Fibroblast of the conjunctiva (primary cell): Measurements from ENCODE around the gene TLDC2.
"Not testable (repeated sequence)": the region's sequence is repeated elsewhere in the genome, so short reads cannot be mapped to it uniquely, and the experiment has no call there.

Experiments used
- DNase-seq: peaks from one replicate; pipeline ENCODE4 v3.0.0-alpha.2; 2010; ENCODE audit warnings: low read depth

TLDC2 gene

DNA sequence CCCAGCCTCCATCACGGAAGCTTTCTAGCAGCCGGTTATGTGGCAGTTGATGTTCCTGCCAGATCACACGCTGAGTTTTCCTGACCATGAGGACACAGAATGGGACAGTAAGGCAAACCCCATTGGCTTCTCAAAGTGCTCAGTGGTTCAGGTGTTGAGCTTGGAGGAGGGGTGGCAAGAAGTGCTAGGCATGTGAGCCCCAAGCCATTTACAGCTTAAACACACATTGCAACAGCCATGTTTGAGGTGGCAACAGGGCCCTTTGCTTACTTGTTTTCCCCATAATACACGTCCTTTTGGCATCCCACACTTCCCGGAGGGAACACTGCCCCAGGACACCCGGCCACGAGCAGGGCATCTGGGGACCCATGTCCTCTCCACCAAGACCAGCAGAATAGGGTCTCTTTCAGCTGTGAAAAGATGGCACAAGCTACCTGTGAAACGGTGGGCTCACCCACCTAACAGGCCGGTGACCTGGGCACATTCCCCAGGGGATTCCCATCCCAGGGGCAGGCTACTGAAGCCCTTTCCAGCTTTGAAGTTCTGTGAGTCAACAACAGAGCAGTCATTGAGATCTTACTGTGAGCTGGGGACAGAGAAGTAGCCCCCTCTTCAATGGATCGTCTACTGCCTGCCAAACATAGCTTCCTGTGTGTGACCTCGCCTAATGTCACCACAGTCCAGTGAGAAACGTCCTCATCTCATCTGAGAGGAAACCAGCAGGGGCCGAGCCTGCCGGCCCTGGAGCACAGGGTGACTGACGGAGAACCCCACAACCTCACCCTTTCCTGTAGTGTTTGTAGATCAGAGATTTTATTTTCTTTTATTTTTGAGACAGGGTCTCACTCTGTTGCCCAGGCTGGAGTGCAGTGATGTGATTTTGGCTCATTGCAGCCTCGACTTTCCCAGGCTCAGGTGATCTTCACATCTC, 4.0 kb upstream of the TLDC2 start:
- no peak for DNase-seq

DNA sequence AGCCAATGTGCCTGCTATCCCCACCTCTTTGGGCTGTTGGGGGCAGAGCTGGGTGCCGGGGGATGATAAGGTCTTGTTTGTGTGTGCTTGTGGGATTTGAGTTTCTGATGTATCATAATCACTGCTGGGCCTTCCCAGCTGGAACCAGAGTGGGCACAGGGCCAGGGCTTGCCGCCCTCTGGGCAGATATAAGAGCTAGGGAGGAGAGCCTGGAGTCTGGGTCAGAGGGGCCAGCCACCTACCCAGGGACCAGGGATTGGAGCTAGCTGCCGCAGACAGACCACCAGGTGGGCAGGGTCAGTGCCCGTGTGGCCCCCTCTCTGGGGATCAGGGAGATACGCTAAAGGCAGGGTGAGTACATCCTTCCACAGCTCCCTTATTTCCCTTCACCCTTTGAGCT, 3.1 kb upstream of the TLDC2 start:
- DNase-seq, result no peak

DNA sequence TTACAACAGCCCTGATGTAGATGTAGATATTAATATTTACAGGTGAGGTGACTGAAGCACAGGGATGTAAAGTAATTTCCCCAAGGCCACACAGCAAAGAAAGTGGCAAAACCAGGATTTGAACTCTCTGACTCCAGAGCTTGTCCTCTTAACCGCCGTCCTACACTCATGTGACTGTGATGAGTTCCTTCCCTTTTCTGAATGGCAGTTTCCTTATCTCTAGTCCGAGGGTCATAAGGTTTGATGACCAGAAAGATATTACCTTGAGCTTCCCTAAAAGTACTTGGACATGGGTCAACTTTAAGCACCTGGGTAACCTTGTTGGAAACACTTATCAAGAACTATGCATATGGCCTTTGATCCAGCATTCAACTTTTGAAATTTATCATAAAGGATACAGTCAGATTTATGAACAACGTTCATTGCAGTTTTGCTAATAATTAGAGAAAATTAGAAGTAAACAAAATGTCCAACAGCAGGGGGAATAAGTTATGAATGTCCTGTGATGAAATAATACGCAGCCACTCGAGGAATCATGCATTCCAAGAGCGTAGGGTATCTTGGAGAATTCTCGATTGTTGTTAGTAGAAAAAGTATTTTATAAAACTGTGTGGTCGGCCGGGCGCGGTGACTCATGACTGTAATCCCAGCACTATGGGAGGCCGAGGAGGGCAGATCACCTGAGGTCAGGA, 2.3 kb upstream of the TLDC2 start:
- no peak for DNase-seq

DNA sequence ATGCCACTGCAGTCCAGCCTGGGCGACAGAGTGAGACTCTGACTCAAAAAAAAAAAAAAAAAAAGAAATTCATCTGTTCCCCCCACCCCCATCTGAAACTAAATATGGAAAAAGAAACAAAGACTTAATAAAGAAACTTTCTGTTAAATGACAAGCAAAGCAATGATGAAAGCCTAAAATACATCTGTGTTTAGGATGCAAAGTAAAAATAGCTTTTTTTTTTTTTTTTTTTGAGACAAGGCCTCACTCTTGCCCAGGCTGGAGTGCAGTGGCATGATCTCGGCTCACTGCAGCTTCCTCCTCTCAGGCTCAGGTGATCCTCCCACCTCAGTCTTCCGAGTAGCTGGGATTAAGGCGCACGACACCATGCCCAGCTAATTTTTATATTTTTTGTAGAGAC, 845 bp upstream of the TLDC2 start:
- DNase-seq, result not testable (repeated sequence)

DNA sequence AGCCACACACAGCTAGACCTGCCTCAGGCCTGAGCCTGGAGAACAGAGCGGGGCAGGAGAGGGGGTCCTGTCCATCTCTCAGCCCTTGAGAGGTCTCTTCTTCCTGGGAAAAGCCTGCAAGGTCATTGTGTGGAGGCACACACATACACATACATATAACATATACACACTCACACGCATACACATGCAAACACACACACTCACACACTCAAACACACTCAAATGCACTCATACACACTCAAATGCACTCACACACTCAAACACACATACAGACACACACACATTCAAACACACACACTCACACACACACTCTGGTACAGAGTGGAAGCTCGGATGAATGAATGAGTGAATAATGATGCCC, 515 bp downstream of the TLDC2 start:
- DNase-seq, result no peak

DNA sequence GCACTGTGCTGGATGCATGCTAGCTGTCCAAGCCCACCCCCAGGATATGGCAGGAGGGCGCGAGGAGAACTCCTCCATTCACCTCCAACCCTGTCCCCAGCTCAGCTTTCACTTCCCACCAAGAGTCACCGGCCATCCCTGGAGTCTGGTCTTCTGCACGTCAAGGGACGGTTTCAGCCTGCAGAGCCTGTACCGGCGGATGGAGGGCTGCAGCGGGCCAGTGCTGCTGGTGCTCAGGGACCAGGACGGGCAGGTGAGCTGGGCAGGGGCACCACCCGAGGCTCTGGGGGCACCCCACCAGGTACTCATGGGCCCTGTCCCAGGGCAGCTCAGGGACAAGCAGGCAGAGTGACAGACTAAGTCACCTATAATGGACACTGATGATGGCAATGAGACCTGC, 3.0 kb downstream of the TLDC2 start:
- DNase-seq, result no peak

DNA sequence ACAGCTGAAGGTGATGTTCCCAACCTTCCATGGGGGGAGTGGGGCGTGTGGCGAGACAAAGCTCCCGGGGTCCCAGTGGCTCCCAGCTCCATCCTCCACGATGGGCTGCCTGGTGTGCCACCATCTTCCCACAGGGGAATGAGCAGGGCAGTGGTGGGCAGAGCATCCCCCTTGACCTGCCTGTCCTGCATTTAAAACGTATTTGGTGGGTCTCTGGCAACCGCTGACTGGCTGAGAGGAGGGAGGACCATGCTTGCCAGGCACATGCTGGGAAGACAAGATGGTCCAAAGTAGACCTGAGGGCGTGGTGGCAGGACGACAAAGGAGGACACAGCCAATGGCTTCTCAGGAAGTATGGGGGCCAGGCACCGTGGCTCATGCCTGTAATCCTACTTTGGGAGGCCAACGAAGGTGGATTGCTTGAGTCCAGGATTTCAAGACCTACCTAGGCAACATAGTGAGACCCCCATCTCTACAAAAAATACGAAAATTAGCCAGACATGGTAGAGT, 4.9 kb downstream of the TLDC2 start:
- no peak for DNase-seq

DNA sequence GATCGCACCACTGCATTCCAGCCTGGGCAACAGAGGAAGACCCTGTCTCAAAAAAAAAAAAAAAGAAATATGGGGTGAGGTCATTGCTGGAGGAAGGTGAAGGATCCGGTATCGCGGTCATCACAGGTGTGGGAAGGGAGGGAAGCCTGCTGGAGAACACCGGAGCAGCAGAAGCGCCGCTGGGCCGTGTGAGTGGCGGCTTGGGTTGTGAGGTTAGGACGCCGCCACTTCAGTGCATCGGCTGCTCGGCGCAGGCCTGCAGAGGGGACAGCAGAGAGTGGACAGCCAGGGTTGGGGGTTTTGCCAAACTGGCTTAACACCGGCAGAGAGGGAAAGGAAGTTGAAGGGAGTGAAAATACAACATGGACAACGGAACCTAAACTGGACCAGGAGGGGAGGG, 5.4 kb downstream of the TLDC2 start:
- DNase-seq, result no peak

DNA sequence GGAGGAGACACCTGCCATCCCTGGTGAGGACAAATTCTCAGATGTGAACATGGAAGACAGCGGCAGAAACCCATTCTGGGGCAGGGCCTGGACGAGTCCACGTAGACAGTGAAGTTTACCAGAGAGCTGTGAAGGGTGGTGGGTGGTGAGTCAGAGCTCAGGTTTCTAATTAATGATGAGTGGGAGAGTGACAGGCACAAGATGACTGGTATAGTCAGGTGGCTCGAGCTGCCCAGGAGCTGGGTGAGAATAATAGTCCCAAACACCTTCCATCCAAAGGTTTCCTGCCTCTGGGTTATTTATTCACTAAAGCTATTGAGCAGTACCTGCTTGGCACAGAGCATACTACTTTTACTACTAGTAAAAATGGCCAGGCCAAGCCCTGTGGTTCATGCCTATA, 6.0 kb downstream of the TLDC2 start:
- DNase-seq, result no peak

DNA sequence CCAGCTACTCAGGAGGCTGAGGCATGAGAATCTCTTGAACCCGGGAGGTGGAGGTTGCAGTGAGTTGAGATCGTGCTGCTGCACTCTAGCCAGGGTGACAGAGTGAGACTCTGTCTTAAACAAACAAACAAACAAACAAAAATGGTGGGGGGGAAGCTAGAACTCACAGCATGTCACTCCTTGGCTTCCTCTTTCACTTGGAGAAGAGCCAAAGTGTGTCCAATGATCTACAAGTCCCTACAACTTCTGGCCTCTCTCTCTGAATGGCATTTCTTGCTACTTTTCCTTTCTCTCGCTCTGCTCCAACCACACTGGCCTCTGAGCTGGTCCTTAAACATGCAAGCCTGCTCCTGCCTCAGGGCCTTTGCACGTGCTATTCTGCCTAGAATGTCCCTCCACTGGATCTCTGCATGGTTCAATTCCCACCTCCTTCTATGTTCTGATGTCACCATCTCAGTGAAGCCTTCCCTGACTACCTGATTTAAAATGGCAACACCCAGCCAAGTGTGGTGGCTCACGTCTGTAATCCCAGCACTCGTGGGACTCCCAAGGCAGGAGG, 8.1 kb downstream of the TLDC2 start:
- no peak for DNase-seq

DNA sequence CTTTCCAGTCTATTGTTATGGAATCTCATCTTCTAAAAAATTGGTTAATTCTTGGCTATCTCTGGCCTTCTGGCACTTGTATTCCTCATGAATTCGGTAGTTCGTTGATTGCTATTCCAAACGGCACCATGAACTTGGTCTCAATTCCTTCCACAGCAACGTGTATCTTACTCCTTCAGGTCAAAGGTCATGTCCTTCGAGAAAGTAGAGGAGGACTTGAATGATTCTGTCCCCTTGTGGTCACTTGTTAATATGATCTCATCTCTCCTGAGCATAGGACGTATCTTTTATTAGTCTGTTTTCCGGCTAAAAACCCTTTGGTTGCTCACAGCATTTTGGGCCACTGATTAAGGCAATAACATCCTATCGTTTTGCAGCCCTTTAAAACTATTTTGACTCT, 9.4 kb downstream of the TLDC2 start:
- no peak for DNase-seq

DNA sequence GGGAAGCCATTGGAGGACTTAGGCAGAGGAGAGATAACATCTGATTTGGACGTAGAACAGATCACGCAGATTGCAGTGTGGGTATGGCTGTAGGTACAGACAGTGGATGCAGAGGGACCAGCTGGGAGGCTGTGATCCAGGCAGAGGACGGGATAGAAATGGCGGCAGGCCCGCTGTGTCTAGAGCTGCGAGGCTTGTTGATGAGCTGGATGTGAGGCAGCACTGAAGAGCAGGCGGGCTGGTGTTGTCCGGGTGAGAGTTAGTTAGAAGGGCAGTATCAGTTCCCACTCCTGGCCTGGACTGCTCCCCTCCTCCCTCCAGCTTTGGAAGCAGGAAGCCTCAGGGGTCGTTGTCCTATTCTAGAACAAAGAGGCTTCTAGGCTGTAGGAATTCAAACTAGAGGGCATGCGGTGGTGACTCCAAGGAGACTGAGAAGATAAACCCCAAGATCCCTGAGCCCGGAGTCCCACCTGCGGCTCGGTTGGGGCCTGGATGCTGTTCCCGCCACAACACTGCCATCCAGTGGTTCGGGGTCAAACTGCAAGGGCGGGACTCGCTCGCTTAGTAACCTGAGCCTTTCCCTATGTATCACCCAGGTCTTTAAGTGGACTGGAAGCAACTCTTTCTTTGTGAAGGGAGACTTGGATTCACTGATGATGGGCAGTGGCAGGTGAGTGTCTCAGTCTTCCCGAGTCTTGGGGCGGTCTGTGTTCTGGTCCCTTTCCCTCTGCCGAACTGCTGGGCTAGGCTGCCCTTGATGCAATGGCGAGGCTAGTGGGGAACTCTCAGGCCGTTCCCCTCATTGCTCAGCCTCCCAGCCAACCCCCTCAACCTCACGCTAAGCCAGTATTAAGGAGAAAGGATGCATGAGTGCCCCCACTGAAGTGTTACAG, 11.2 kb downstream of the TLDC2 start:
- peak; percentile 66 for DNase-seq

DNA sequence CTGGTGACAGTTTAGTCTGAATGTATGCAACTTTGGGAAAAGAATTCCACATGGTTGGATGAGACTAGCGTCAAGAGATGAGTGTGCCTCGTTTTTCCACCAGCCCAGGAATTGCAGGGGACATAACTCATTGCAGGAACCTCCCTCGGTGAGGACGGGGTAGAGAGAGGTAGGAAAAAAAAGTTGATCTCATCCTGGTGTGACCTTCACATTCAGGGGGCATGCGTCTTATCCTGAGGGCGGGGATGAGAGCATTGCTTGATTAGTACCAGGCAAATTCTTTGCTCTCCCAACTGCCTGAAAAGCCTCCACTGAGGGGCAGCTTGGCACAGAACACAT, 11.8 kb downstream of the TLDC2 start:
- no peak for DNase-seq

DNA sequence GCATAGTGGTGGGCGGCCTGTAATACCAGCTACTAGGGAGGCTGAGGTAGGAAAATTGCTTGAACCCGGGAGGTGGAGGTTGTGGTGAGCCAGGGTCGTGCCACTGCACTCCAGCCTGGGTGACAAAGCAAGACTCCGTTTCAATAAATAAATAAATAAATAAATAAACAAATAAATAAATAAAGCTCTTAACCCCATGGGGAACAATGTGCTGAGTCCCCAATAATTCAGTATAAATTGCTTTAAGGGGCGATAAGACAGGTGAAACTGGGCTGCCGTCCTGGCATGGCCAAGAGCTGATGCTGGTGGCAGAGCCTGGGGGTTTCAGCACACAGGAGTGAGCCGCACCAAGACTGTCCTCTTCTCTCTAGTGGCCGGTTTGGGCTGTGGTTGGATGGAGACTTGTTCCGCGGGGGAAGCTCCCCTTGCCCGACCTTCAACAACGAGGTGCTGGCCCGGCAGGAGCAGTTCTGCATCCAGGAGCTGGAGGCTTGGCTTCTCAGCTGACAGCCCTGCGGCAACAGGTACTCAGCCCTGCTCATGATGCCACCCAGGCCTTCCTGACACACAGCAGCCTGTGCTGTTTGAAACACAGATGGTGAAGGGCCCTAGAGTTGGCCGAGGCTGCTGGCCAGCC, 13.1 kb downstream of the TLDC2 start:
- DNase-seq, result no peak

DNA sequence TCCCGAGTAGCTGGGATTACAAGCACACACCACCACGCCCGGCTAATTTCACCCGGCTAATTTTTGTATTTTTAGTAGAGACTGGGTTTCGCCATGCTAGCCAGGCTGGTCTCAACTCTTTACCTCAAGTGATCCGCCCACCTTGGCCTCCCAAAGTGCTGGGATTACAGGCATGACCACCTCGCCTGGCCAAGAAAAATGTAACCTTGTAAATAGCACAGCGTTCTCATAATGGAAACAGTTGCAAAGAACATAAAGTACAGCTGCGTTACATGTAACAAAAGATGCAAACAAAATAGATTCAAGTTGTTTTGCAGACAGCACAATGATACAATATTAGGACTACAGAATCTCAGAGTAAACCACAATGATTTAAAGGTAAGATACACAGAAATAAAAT, 14.6 kb downstream of the TLDC2 start:
- DNase-seq, result no peak

DNA sequence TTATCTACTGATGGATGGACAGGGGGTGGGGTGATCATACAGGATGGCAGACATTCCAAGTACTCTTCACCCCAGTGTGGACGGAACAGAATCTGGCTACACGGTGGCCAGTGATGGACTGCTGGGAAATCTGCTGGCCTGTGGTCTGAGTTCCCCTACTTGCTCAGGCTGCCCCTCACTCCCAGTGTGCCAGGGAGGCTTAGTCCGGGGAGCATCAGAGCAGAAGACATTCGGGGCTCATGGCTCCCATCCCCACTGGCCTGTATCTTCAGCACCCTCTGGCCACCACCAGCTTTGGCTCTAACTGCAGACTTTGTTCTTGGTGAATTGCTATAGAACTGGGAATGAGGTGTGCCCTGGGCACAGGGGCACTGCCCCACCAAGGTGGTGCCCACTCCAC, 15.3 kb downstream of the TLDC2 start:
- DNase-seq, result no peak

DNA sequence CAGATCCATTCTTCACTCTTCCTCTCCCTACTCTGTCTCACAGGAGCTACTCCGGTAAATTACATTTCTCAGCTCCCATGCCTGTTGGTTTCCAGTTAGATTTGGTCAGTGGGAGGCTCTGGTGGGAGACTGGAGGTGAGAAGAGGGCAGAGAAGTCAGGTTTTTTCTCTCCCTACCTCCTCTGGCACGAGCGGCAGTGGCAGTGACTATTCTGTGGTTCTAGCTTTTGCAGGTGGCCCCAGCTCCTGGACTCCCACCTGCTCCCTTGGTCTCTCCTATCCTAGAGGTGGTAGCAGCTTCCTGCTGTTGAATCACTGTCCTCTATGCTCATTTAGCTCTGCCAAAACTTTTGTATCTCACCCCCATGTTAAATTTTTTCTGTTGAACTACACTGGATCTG, 17.9 kb downstream of the TLDC2 start:
- DNase-seq, result no peak

DNA sequence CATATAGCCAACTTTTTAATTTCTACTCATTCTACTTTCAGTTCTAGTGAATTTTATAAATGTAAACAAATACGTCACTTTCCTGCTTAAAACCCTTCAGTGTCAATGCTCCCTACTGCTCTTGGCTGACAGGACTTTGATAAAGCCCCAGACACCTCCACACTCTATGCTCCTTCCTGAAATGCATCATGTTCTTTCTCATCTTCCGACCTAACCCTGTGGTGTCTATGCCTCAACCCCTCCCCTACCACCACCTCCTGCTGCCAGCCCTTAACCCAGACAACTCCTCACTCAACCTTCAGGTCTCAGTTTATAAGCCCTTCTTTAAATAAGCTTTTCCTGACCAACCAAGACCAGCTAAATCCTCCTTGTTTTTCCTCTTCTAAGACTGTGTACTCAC, 19.1 kb downstream of the TLDC2 start:
- no peak for DNase-seq

DNA sequence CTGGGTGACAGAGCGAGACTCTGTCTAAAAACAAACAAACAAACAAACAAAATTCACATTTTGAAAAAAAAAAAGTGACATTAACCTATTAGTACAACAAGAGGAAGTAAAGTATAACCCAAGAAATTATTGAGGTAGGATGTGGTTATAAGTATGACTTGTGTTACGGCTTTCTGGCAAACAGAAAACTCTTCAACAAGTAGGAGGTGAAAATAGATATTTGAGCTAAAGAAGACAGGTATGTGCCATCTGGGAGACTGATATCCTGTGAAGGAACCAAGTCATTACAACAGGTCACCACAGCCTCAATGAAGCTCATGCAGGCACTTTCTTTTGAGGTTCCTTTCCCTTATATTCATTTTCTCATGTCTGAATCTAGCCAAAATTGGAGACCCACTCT, 28.8 kb downstream of the TLDC2 start:
- DNase-seq, result no peak

DNA sequence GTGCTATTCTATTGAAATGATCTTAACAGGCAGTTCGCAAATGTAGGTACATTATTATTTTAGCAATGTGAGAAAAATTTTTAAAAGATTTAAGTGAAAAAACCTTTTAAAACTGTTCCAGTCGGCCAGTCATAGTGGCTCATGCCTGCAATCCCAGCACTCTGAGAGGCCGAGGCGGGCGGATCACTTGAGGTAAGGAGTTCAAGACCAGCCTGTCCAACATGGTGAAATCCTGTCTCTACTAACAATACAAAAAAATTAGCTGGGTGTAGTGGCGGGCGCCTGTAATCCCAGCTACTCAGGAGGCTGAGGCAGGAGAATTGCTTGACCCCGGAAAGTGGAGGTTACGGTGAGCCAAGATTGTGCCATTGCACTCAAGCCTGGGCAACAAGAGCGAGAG, 29.6 kb downstream of the TLDC2 start:
- DNase-seq, result not testable (repeated sequence)

DNA sequence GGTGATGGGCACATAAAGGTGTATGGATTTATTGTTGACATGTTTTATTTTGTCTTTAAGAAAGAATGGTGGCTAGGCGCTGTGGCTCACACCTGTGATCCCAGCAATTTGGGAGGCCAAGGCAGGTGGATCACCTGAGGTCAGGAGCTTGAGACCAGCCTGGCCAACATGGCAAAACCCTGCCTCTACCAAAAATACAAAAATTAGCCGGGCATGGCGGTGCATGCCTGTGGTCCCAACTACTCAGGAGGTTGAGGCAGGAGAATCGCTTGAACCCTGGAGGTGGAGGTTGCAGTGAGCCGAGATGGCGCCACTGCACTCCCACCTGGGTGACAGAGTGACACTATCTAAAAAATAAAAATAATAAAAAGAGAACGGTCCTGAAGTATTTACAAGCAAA, 30.1 kb downstream of the TLDC2 start:
- DNase-seq, result not testable (repeated sequence)

DNA sequence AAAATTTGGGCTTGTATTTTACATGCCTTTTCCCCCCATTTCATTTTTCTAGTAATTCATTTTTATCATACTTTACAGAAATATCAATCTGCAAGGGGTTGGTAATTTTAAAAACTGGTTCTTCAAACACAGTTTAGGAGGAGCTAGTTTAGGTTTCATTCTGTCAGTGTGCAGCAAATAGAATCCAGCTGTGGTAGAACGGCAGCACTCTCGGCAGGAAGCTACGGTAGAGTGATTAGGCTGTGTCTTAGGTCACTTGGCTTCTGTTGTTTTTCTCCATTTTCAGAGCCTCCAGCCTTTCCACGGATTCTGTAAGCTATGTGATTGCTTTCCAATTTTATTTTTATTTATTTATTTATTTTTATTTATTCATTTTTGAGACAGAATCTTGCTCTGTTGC, 32.7 kb downstream of the TLDC2 start:
- DNase-seq, result no peak
